HG03135 (cell line): ENCODE results near the gene TRUB2.

Source experiments
- ATAC-seq: cut with Tn5 transposase; IDR thresholded peaks from one replicate; pipeline ENCODE4 v1.9.1; 2021; ENCODE audit warnings: mild to moderate bottlenecking, moderate library complexity; ENCODE audit not compliant: unreplicated experiment

The TRUB2 gene

GRCh38 chr9:128274245-128274644 lies 48.0 kb downstream of the TRUB2 start:
- ATAC-seq = no peak

GRCh38 chr9:128271512-128271911 lies 50.7 kb downstream of the TRUB2 start:
- no peak for ATAC-seq

GRCh38 chr9:128271112-128271511 lies 51.1 kb downstream of the TRUB2 start:
- no peak for ATAC-seq

GRCh38 chr9:128266868-128267590 lies 55.2 kb downstream of the TRUB2 start:
- ATAC-seq = no peak

GRCh38 chr9:128265348-128265847 lies 56.8 kb downstream of the TRUB2 start:
- ATAC-seq = no peak

- ATAC-seq = no peak
These were observed 59.6 kb downstream of the TRUB2 start for GRCh38 chr9:128262687-128263086.

GRCh38 chr9:128260340-128260739 lies 61.9 kb downstream of the TRUB2 start:
- ATAC-seq = no peak

GRCh38 chr9:128259156-128259555 lies 63.1 kb downstream of the TRUB2 start:
- no peak for ATAC-seq

- no peak for ATAC-seq
These were observed 63.9 kb downstream of the TRUB2 start for GRCh38 chr9:128258326-128258725.

GRCh38 chr9:128257907-128258306 lies 64.3 kb downstream of the TRUB2 start:
- no peak for ATAC-seq

GRCh38 chr9:128257086-128257825 lies 65.0 kb downstream of the TRUB2 start:
- ATAC-seq = no peak
